Neural cell (in vitro differentiated cells): Measurements from ENCODE around the gene GABRG3. TPM values are rescaled to one million over a fixed set of nuclear protein-coding genes. Genes with fewer than 3 reads are reported as not detected.

Experiments
- H2AFZ ChIP-seq: fragments of 200-600, 300-800 bp; sonication (generic), shearing (Covaris generic); 2 replicates; pipeline ENCODE4 v1.6.0; 2014; ENCODE audit warnings: low read depth, mild to moderate bottlenecking, antibody characterized with exemption, low read length, moderate library complexity
- H3F3A ChIP-seq: fragments of 200-600 bp; shearing (Covaris generic); 2 replicates; pipeline ENCODE4 v1.6.1; 2016; ENCODE audit warnings: mild to moderate bottlenecking, moderate library complexity, mixed read lengths, antibody characterized with exemption, low read length; ENCODE audit not compliant: insufficient read depth, poor library complexity, severe bottlenecking
- H3K27ac ChIP-seq: fragments of 200-600, 300-800 bp; sonication (generic), shearing (Covaris generic); 2 replicates; pipeline ENCODE4 v1.5.1; 2014; ENCODE audit warnings: mild to moderate bottlenecking, low read length, moderate library complexity
- H3K27me3 ChIP-seq: fragments of 300-800, 200-600 bp; sonication (generic), shearing (Covaris generic); 2 replicates; pipeline ENCODE4 v1.6.0; 2014; ENCODE audit warnings: mild to moderate bottlenecking, low read depth, low read length, moderate library complexity; ENCODE audit not compliant: insufficient read depth
- H3K36me3 ChIP-seq: fragments of 300-800, 200-600 bp; sonication (generic), shearing (Covaris generic); 2 replicates; pipeline ENCODE4 v1.5.1; 2014; ENCODE audit warnings: mild to moderate bottlenecking, antibody characterized with exemption, low read length, moderate library complexity; ENCODE audit not compliant: insufficient read depth
- H3K4me2 ChIP-seq: fragments of 300-800, 200-600 bp; sonication (generic), shearing (Covaris generic); 2 replicates; pipeline ENCODE4 v1.6.0; 2014; ENCODE audit warnings: mild to moderate bottlenecking, low read length
- H3K4me3 ChIP-seq: fragments of 300-800, 200-600 bp; sonication (generic), shearing (Covaris generic); 2 replicates; pipeline ENCODE4 v1.5.1; 2014; ENCODE audit warnings: mild to moderate bottlenecking, low read length, moderate library complexity
- H3K79me2 ChIP-seq: fragments of 200-600 bp; shearing (Covaris generic); replicated peaks from 2 replicates; pipeline ENCODE4 v1.6.0; 2014; ENCODE audit warnings: mild to moderate bottlenecking, low read length, moderate library complexity; ENCODE audit not compliant: insufficient read depth
- H3K9ac ChIP-seq: fragments of 300-800, 200-600 bp; sonication (generic), shearing (Covaris generic); 2 replicates; pipeline ENCODE4 v1.6.1; 2016; ENCODE audit warnings: mild to moderate bottlenecking, low read length, mixed read lengths
- H3K9me2 ChIP-seq: fragments of 200-600 bp; shearing (Covaris generic); 2 replicates; pipeline ENCODE4 v1.6.1; 2016; ENCODE audit warnings: mild to moderate bottlenecking, low read length, mixed read lengths; ENCODE audit not compliant: insufficient read depth
- H3K9me3 ChIP-seq: fragments of 200-600, 300-800 bp; sonication (generic), shearing (Covaris generic); 2 replicates; pipeline ENCODE4 v1.6.1; 2016; ENCODE audit warnings: mild to moderate bottlenecking, mixed run types, low read length, moderate library complexity, mixed read lengths
- H4K20me1 ChIP-seq: fragments of 200-600 bp; shearing (Covaris generic); 2 replicates; pipeline ENCODE4 v1.6.1; 2016; ENCODE audit warnings: mild to moderate bottlenecking, mixed run types; ENCODE audit not compliant: insufficient read depth
- EP300 ChIP-seq: fragments of 450-650 bp; conservative IDR thresholded peaks from 2 replicates; pipeline ENCODE4 v1.6.1; 2014; ENCODE audit warnings: antibody characterized with exemption, mild to moderate bottlenecking, moderate library complexity; ENCODE audit not compliant: poor library complexity, severe bottlenecking
- EZH2 ChIP-seq: fragments of 200-600, 300-800 bp; shearing (Covaris generic), sonication (generic); IDR thresholded peaks from 2 replicates; pipeline ENCODE4 v1.6.1; 2014; ENCODE audit warnings: antibody characterized with exemption, low read length, borderline replicate concordance, mild to moderate bottlenecking; ENCODE audit not compliant: insufficient read depth, poor library complexity, severe bottlenecking
- MXI1 ChIP-seq: fragments of 450-650 bp; conservative IDR thresholded peaks from 2 replicates; pipeline ENCODE4 v1.6.1; 2014; ENCODE audit warnings: antibody characterized with exemption, mild to moderate bottlenecking; ENCODE audit not compliant: poor library complexity, severe bottlenecking
- POLR2AphosphoS5 ChIP-seq: IDR thresholded peaks from 2 replicates; pipeline ENCODE4 v1.6.1; 2012
- RAD21 ChIP-seq: fragments of 450-650 bp; conservative IDR thresholded peaks from 2 replicates; pipeline ENCODE4 v1.6.1; 2014; ENCODE audit warnings: antibody characterized with exemption, mild to moderate bottlenecking, moderate library complexity
- SMC3 ChIP-seq: fragments of 450-650 bp; conservative IDR thresholded peaks from 2 replicates; pipeline ENCODE4 v1.6.1; 2014; ENCODE audit warnings: antibody characterized with exemption, mild to moderate bottlenecking, moderate library complexity; ENCODE audit not compliant: poor library complexity
- TAF1 ChIP-seq: IDR thresholded peaks from 2 replicates; pipeline ENCODE4 v1.6.1; 2012; ENCODE audit warnings: low read depth
- polyA plus RNA-seq: library from polyadenylated mRNA; depleted of rRNA; stranded (reverse); fragments of >200 nt; gene quantifications from 2 replicates; pipeline ENCODE4 v1.2.3, GENCODE V29; 2014
- TF ChIP-seq, protein P1 (sequence below): fragments of 450-650 bp; IDR thresholded peaks from 2 replicates; pipeline ENCODE4 v1.5.1; 2014; ENCODE audit warnings: antibody characterized with exemption, mild to moderate bottlenecking, moderate library complexity; ENCODE audit not compliant: poor library complexity, severe bottlenecking
- TF ChIP-seq, protein P2 (sequence below): IDR thresholded peaks from 2 replicates; pipeline ENCODE4 v1.6.1; 2012; ENCODE audit warnings: borderline replicate concordance

Gene GABRG3
- polyA plus RNA-seq, 1 donor from 2014 or later: 1.2 TPM

DNA sequence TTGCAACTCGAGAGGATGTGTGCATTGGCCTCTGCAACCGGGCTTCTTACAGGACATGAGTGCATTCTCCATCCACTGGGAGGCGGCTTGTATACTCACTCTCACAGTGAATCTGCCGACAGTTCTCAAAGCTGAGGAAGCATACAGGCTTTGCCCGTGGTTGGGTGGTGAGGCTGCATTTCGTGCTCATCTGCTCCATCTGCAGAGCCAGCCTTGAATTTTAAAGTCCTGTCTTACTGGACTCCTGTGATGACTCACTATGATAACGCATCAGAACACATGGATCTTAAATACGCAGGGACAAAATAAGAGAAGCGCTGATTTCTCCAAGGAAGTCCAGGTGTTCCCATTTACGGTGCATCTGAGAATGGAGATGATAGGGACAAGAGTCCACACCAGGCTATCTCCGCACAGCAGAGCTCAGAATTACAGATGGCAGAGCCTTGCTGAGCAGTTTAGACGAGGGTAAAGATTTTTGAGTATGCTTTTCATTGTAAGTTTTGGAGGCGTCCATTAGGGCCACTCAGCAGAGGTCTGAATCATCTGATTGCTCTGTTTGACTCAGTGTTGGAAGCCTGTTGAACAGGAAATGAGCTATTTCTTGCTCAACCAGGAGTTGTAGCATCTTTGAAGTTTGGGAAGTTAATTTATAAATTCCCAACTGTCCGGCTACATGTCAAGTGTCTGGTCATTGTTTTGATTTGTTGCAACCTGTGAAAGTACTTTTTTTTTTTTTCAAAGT lies 87.1 kb downstream of the GABRG3 start:
- Histone ChIP-seq H3F3A (no peaks in the 10 kb centered on the region), H4K20me1 (no peaks in the 10 kb centered on the region), H3K79me2 (no peaks in the 10 kb centered on the region), H3K9me3 (no peaks in the 10 kb centered on the region), H3K36me3 (no peaks in the 10 kb centered on the region), H3K9ac (no peak overlapping the region), H3K27me3 (no peaks in the 10 kb centered on the region), H2AFZ (no peak overlapping the region), H3K4me3 (no peak overlapping the region), H3K9me2 (no peaks in the 10 kb centered on the region), H3K27ac (no peak overlapping the region), H3K4me2 (no peak overlapping the region)
- TF ChIP-seq EP300: no peak
- TF ChIP-seq, protein P1, sequence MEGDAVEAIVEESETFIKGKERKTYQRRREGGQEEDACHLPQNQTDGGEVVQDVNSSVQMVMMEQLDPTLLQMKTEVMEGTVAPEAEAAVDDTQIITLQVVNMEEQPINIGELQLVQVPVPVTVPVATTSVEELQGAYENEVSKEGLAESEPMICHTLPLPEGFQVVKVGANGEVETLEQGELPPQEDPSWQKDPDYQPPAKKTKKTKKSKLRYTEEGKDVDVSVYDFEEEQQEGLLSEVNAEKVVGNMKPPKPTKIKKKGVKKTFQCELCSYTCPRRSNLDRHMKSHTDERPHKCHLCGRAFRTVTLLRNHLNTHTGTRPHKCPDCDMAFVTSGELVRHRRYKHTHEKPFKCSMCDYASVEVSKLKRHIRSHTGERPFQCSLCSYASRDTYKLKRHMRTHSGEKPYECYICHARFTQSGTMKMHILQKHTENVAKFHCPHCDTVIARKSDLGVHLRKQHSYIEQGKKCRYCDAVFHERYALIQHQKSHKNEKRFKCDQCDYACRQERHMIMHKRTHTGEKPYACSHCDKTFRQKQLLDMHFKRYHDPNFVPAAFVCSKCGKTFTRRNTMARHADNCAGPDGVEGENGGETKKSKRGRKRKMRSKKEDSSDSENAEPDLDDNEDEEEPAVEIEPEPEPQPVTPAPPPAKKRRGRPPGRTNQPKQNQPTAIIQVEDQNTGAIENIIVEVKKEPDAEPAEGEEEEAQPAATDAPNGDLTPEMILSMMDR: no peak
- TF ChIP-seq SMC3: no peak
- TF ChIP-seq EZH2: no peak
- TF ChIP-seq RAD21: no peak
- TF ChIP-seq, protein P2, sequence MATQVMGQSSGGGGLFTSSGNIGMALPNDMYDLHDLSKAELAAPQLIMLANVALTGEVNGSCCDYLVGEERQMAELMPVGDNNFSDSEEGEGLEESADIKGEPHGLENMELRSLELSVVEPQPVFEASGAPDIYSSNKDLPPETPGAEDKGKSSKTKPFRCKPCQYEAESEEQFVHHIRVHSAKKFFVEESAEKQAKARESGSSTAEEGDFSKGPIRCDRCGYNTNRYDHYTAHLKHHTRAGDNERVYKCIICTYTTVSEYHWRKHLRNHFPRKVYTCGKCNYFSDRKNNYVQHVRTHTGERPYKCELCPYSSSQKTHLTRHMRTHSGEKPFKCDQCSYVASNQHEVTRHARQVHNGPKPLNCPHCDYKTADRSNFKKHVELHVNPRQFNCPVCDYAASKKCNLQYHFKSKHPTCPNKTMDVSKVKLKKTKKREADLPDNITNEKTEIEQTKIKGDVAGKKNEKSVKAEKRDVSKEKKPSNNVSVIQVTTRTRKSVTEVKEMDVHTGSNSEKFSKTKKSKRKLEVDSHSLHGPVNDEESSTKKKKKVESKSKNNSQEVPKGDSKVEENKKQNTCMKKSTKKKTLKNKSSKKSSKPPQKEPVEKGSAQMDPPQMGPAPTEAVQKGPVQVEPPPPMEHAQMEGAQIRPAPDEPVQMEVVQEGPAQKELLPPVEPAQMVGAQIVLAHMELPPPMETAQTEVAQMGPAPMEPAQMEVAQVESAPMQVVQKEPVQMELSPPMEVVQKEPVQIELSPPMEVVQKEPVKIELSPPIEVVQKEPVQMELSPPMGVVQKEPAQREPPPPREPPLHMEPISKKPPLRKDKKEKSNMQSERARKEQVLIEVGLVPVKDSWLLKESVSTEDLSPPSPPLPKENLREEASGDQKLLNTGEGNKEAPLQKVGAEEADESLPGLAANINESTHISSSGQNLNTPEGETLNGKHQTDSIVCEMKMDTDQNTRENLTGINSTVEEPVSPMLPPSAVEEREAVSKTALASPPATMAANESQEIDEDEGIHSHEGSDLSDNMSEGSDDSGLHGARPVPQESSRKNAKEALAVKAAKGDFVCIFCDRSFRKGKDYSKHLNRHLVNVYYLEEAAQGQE: no peak
- TF ChIP-seq TAF1: no peak
- TF ChIP-seq POLR2AphosphoS5: no peak
- no peak for TF ChIP-seq MXI1

DNA sequence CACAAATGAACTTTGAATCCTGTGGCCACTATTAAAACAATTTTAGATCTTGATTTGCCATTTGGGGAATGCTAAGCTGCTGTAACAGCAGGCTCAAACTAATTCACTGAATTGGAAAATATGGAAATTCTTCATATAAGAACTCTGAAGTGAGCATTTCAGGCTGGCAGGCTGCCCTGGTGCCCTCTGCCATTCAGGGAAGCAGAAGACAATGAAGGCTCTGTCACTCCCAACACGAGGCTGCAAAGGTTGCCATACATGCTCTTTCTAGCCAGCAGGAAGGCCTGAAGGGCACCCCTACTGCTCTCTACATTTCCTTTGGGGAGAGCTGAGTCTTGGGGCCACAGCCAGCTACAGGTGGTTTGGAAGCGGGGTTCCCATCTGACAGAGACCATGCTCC lies 88.0 kb downstream of the GABRG3 start:
- TF ChIP-seq MXI1: no peak
- TF ChIP-seq, protein P1: no peak
- TF ChIP-seq TAF1: no peak
- no peak for TF ChIP-seq SMC3
- TF ChIP-seq EZH2: no peak
- TF ChIP-seq RAD21: no peak
- no peak for TF ChIP-seq POLR2AphosphoS5
- TF ChIP-seq, protein P2: no peak
- TF ChIP-seq EP300: no peak
- Histone ChIP-seq H3K4me2 (no peak overlapping the region), H3K79me2 (no peaks in the 10 kb centered on the region), H2AFZ (no peak overlapping the region), H3K27ac (no peak overlapping the region), H3K9me3 (no peaks in the 10 kb centered on the region), H3K4me3 (no peak overlapping the region), H3K9ac (no peak overlapping the region), H3K36me3 (no peaks in the 10 kb centered on the region), H3K27me3 (no peaks in the 10 kb centered on the region), H3F3A (no peaks in the 10 kb centered on the region), H4K20me1 (no peaks in the 10 kb centered on the region), H3K9me2 (no peaks in the 10 kb centered on the region)
